ENCODE results near the gene PDCL3. TPM values are rescaled to one million over a fixed set of nuclear protein-coding genes. Genes with fewer than 3 reads are reported as not detected.

The PDCL3 gene
- total RNA-seq, 3 donors from 2014 or later (not counting 1 experiment from before 2014, with no cell fraction given), result 22.3 to 27.3 (median 24.8) TPM

DNA sequence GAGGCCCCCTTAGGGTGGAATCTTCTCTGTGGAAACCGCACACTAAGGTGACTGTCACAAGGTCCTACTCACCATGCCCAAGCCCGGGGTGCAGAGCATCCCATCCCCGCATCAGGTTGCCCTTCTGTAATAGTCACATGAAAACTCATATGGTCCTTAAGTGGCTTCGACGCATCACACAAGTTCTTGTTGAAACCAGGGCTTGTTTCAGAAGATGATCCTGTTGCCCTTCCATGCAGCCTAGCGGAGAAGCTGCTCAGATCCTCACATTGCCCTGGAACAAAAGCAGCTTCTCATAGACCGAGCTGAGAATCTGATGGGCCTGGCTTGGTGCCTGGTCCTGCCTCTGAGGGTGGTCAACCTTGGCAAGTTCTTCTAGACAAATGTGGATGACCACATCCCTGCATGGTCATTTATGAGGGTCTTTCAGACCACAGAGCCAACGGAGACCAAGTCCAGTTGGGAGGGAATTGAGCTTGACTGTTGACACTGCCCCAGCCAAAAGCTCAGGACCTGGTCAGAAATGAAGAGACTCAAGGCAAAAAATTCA lies 54.1 kb downstream of the PDCL3 start:
- WGBS (ENCODE audit: insufficient coverage), result 93% methylated on average over 8 of the region's 8 CpGs
- Histone ChIP-seq H3K9me3 (ENCODE audit: control insufficient read depth, insufficient read depth, low read length) (no peaks in the 10 kb centered on the region), H3K27ac (ENCODE audit: low read length) (no peak overlapping the region), H3K4me1 (ENCODE audit: control insufficient read depth, insufficient read depth, low read length) (no peaks in the 10 kb centered on the region), H3K27me3 (ENCODE audit: control insufficient read depth, insufficient read depth, low read length) (no peaks in the 10 kb centered on the region), H3K4me3 (ENCODE audit: low read length) (no peak overlapping the region), H3K36me3 (ENCODE audit: control insufficient read depth, insufficient read depth, low read length) (no peaks in the 10 kb centered on the region)
- DNase-seq, result no peak
- peaks cover 0 to 14% of the 10 kb centered on the region in 2 donors for H3K27me3 Mint-ChIP-seq (ENCODE audit: low read depth in 2 of 2)
- H3K27ac Mint-ChIP-seq, result no peak overlapping the region
- no peaks in the 10 kb centered on the region for H3K36me3 Mint-ChIP-seq
- TF ChIP-seq, protein P1, sequence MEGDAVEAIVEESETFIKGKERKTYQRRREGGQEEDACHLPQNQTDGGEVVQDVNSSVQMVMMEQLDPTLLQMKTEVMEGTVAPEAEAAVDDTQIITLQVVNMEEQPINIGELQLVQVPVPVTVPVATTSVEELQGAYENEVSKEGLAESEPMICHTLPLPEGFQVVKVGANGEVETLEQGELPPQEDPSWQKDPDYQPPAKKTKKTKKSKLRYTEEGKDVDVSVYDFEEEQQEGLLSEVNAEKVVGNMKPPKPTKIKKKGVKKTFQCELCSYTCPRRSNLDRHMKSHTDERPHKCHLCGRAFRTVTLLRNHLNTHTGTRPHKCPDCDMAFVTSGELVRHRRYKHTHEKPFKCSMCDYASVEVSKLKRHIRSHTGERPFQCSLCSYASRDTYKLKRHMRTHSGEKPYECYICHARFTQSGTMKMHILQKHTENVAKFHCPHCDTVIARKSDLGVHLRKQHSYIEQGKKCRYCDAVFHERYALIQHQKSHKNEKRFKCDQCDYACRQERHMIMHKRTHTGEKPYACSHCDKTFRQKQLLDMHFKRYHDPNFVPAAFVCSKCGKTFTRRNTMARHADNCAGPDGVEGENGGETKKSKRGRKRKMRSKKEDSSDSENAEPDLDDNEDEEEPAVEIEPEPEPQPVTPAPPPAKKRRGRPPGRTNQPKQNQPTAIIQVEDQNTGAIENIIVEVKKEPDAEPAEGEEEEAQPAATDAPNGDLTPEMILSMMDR (IDR thresholded peaks at IDR 0.05), result no peak
- H3K9me3 Mint-ChIP-seq, result no peaks in the 10 kb centered on the region
- H3K4me3 Mint-ChIP-seq, result no peak overlapping the region
- intact Hi-C loops (cut with micrococcal nuclease), result no loop called here
- H3K4me1 Mint-ChIP-seq, result no peaks in the 10 kb centered on the region
- no peak for ATAC-seq

DNA sequence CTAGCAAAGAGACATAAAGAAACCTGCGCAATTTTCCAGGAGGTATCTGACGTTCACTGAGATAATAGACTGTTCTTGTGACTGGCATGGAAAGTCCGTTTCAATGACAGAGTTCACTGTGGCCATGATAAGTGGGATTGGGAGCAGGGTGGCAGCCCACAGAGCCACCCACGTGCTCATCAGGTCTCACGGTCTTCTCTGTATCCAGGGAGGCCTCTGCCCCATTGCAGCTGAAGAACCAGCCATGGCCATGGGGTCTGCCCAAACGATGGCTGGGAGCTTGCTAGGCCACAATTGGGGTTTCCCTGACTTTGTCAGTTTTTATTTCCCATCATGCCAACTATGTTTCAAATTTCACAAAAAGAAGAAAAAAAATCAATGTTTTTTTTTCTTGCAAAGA lies 57.2 kb downstream of the PDCL3 start:
- Histone ChIP-seq H3K27ac (ENCODE audit: low read length) (no peak overlapping the region), H3K4me3 (ENCODE audit: low read length) (no peak overlapping the region), H3K36me3 (ENCODE audit: control insufficient read depth, insufficient read depth, low read length) (no peaks in the 10 kb centered on the region), H3K9me3 (ENCODE audit: control insufficient read depth, insufficient read depth, low read length) (no peaks in the 10 kb centered on the region), H3K27me3 (ENCODE audit: control insufficient read depth, insufficient read depth, low read length) (no peaks in the 10 kb centered on the region), H3K4me1 (ENCODE audit: control insufficient read depth, insufficient read depth, low read length) (no peaks in the 10 kb centered on the region)
- Mint-ChIP-seq H3K27me3 (ENCODE audit: low read depth in 2 of 2) (peaks cover 0 to 6% of the 10 kb centered on the region in 2 donors), H3K9me3 (no peaks in the 10 kb centered on the region), H3K27ac (no peak overlapping the region), H3K4me3 (no peak overlapping the region), H3K36me3 (no peaks in the 10 kb centered on the region), H3K4me1 (no peaks in the 10 kb centered on the region)
- DNase-seq (no peak), ATAC-seq (no peak)
- intact Hi-C loops (cut with micrococcal nuclease), result no loop called here
- WGBS (ENCODE audit: insufficient coverage), result 68% methylated on average over 6 of the region's 6 CpGs
- TF ChIP-seq, protein P1 (IDR thresholded peaks at IDR 0.05), result no peak

DNA sequence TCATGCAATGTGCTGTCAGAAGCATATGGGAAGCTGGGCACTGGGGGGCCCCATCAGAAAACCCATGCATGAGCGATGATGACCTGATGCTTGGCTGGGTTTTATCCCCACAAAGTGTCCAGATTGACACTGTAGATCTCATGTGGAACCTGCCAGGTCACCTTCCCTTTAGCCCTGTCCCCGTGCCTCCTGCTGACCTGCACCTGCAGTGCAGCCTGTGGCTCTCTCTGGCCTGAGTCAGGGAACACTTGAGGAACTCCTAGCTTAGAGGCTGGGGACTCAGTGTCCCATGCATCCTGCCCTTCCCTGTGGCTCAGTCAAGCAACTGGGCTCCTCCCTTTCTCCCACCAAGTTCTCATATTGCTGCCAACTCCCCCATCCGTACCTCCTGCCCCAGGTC lies 57.7 kb downstream of the PDCL3 start:
- Mint-ChIP-seq H3K4me1 (no peaks in the 10 kb centered on the region), H3K9me3 (no peaks in the 10 kb centered on the region), H3K27me3 (ENCODE audit: low read depth in 2 of 2) (peaks cover 0 to 6% of the 10 kb centered on the region in 2 donors), H3K36me3 (no peaks in the 10 kb centered on the region), H3K4me3 (no peak overlapping the region), H3K27ac (no peak overlapping the region)
- Histone ChIP-seq H3K9me3 (ENCODE audit: control insufficient read depth, insufficient read depth, low read length) (no peaks in the 10 kb centered on the region), H3K36me3 (ENCODE audit: control insufficient read depth, insufficient read depth, low read length) (no peaks in the 10 kb centered on the region), H3K27me3 (ENCODE audit: control insufficient read depth, insufficient read depth, low read length) (no peaks in the 10 kb centered on the region), H3K4me1 (ENCODE audit: control insufficient read depth, insufficient read depth, low read length) (no peaks in the 10 kb centered on the region), H3K4me3 (ENCODE audit: low read length) (no peak overlapping the region), H3K27ac (ENCODE audit: low read length) (no peak overlapping the region)
- TF ChIP-seq, protein P1 (IDR thresholded peaks at IDR 0.05), result no peak
- DNase-seq, result no peak
- intact Hi-C loops (cut with micrococcal nuclease), result no loop called here
- no peak for ATAC-seq
- 74% methylated on average over 3 of the region's 3 CpGs for WGBS (ENCODE audit: insufficient coverage)

DNA sequence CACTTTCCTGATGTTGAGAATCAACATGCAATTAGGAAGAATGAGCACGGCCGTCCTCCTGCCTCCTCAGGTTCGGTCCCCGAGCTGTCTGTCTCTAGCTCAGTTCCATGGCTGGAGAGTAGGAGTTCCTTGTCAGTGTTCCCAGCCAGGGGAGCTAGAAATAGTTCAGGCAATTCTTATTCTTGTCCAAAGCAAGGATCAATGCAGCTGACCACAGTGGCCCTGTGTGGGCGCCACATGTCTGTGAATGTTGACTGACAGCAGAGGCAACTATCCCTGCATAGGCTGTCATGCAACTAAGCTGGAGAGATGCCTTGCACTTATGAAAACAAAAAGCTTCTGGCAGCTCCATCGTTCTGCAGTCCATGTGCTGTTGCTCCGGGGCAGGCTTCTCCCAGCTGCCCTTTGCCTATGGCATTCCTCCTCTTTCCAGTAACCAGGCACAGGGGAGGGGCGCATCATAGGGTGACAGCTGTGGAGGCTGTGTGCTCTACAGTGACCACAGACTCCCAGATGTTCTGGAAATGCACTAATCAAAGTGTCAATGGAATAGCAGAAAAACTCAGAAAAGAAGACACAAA lies 58.7 kb downstream of the PDCL3 start:
- Histone ChIP-seq H3K27me3 (ENCODE audit: control insufficient read depth, insufficient read depth, low read length) (no peaks in the 10 kb centered on the region), H3K36me3 (ENCODE audit: control insufficient read depth, insufficient read depth, low read length) (no peaks in the 10 kb centered on the region), H3K27ac (ENCODE audit: low read length) (no peak overlapping the region), H3K9me3 (ENCODE audit: control insufficient read depth, insufficient read depth, low read length) (no peaks in the 10 kb centered on the region), H3K4me3 (ENCODE audit: low read length) (no peak overlapping the region), H3K4me1 (ENCODE audit: control insufficient read depth, insufficient read depth, low read length) (no peaks in the 10 kb centered on the region)
- no peaks in the 10 kb centered on the region for H3K36me3 Mint-ChIP-seq
- peaks cover 0 to 6% of the 10 kb centered on the region in 2 donors for H3K27me3 Mint-ChIP-seq (ENCODE audit: low read depth in 2 of 2)
- TF ChIP-seq, protein P1 (IDR thresholded peaks at IDR 0.05), result no peak
- no peaks in the 10 kb centered on the region for H3K4me1 Mint-ChIP-seq
- WGBS (ENCODE audit: insufficient coverage), result 96% methylated on average over 8 of the region's 8 CpGs
- ATAC-seq (no peak), DNase-seq (no peak)
- no peaks in the 10 kb centered on the region for H3K9me3 Mint-ChIP-seq
- intact Hi-C loops (cut with micrococcal nuclease), result no loop called here
- H3K27ac Mint-ChIP-seq, result no peak overlapping the region
- no peak overlapping the region for H3K4me3 Mint-ChIP-seq
